Anterior cingulate cortex (tissue), 58 donors: ENCODE measurements around the gene ARAF.
"Not testable (repeated sequence)": the region's sequence is repeated elsewhere in the genome, so short reads cannot be mapped to it uniquely, and the experiment has no call there.

Experiments used
- DNase-seq, 58 donors: peaks; one replicate each; lab custom pipeline; 2025; lab: John Stamatoyannopoulos, UW

ARAF gene

DNA sequence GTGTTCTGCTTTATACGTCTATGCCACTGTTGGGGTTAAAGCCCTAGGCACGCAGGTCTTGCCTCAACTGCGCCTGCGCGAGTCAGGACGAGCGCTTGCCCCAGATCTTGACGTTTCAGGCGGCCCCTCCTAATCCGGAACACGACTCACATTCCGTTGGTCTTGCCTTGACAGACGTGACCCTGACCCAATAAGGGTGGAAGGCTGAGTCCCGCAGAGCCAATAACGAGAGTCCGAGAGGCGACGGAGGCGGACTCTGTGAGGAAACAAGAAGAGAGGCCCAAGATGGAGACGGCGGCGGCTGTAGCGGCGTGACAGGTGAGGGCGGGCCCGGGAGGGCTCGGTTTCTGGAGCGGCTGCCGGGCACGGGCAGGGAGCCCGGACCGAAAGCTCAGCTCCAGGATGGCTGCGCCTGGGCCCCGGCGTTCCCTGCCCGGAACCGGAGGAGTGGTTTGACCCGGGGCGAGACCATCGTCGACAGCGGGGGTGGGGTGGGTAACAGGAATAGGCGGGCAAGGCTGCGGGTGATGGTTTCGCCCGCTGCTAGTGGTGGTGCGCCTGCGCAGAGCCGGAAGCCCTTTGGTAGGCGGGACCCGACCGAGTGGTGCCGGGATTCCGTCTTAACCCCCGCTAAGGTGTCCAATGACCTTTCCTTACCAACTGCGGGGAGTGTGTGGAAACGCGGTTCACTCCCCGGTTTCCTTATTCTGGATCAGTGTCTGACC, at the start of gene ARAF:
ARAF (plus strand) TSS at position 272 of the 725 bp plus-strand sequence. CDS start 1,763 bp downstream, outside the sequence.
- DNase-seq, result peak; percentile 57 to 98 (median 92)

DNA sequence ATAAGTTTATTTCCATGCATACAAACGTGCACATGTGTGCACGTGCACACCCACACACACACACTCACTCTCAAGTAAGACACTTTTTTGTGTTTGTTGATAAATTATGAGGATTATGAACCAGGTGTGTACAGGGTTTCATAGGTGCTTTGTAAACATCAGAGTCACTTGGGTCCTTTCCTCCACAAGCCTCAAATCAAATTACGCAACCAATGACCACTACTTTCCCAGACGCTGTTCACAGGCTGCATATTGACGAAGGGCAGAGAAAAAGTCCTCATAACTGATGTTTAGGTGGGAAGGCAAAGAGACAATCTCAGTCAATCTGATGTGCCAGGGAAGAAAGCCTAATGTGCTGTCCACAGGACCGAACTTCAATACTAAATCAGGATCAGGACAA, 48.6 kb upstream of the ARAF start:
- DNase-seq, result not testable (repeated sequence)

- peak in 4 of 58 donors; percentile 2 to 23 (median 6) for DNase-seq
These were observed 47.7 kb upstream of the ARAF start for GRCh38 chrX:47513034-47513965.

- DNase-seq, result no peak
These were observed 46.3 kb upstream of the ARAF start for GRCh38 chrX:47514533-47515235.

GRCh38 chrX:47515941-47516665, 44.9 kb upstream of the ARAF start:
- no peak for DNase-seq

DNA sequence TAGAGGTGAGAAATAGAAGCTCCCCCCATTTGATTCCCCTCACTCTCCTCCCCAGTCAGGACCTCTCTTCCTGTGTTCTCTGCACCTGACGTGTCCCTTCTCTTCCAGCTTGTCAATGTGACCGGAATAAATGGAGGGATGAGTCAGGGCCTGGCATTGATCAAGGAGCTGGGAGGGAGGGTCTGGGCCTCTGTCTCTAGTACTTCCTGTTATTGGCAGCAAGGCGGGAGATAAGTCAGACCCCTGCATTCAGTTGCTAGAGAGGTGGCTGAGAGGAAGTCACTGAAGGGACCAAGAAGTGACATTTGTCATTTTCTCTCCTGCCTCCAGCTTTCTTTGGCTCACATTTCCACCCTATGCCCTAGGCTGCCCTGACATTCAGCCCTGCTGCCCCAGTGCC, 42.9 kb upstream of the ARAF start:
- no peak for DNase-seq

DNA sequence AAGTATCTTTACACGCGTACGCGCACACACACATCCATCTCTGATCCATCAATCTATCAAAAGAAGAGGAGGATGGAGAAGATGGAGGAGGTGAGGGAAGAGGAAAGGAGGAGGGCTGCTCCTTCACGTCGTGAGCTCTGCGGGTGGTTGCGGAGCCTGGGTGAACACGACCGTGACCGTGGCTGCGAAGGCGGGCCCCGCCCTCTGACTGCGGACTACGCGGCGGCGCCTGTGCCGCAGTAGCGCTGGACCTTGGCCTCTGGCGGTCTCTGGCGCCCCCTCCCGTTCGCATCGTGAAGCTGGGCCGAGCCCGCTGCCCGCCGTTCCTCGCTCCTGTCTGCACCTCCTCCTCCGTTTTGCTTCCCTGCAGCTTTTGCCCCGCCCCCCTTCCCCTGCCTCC, 37.7 kb upstream of the ARAF start:
- peak in 56 of 58 donors; percentile 1 to 84 (median 62) for DNase-seq

GRCh38 chrX:47523713-47524166, 37.3 kb upstream of the ARAF start:
- no peak for DNase-seq

DNA sequence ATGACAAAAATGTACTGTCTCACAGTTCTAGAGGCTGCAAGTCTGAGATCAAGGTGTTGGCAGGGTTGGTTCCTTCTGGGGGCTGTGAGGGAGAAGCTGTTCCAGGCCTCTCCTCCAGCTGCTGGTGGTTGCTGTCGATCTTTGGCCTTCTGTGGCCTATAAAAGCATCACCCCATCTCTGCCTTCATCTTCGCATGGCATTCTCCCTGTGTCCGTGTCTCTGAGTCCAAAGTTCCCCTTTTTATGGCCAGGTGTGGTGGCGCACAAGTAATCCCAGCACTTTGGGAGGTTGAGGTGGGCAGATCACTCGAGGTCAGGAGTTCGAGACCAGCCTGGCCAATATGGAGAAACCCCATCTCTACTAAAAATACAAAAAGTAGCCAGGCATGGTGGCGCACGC, 31.5 kb upstream of the ARAF start:
- no peak for DNase-seq

DNA sequence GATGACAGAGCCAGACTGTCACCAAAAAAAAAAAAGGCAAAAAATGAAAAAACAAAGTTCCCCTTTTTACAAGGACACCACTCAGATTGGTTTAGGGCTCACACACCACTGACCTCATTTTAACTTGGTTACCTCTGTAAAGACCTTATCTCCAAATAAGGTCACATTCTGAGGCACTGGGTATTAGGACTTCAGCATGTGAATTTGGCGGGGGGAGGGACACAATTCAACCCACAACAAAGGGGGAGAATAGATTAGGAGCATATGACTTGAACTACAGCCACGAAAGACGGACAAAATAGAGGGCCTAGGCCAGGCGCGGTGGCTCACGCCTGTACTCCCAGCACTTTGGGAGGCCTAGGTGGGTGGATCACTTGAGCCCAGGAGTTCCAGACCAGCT, 31.0 kb upstream of the ARAF start:
- DNase-seq, result no peak

DNA sequence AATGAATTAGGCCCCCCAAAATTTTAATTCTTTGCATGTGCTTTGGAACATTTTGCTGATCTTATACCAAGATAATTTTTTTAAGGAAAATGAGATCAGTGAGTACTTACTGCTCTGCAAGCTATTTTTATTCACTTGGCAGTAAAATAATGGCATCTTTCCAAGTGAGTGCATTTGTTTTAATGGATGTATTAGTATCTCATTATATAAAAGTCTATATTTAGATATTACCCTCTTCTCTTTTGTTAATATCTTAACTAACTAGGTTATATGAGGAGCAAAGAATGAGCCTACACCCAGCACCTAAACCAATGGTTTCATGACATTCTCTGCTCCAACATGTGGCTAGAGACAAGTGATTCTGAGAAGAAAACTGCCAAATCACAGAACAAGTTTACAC, 21.1 kb upstream of the ARAF start:
- no peak for DNase-seq

DNA sequence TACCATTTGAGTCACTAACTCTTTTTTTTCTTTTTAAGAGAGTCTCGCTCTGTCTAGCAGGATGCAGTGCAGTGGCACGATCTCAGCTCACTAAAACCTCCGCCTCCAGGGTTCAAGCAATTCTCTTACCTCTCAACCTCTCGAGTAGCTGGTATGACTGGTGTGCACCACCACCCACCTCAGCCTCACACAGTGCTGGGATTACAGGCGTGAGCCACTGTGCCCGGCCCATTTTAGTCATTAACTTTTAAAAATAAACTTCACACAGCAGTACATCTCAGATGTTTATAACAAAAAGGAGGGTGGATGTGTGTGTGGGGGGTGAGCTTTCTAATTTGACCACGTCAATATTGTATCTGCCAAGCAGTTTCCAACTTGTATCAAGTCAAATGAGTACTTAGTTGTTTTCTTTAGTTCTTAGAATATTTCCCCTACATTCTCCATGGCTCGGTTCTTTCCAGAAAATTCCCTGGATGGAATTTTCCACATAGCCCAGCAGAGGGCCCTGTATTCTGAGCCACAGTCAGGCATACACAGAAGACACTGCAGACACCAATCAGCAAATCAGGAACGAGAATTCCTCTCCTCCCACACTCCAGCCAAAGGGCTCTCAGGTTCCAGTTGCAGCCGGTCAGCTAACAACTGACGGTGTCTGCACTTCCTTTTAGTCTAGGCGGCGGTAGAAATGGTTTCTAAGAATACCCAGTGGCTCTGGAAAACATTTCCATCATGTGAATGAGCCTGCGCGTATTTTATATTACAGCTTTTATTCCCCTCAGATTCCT, 20.1 kb upstream of the ARAF start:
- peak in 54 of 58 donors; percentile 2 to 91 (median 62) for DNase-seq

GRCh38 chrX:47543496-47543895, 17.5 kb upstream of the ARAF start:
- DNase-seq, result no peak

- DNase-seq, result peak; percentile 16 to 94 (median 82)
These were observed 4.9 kb upstream of the ARAF start for GRCh38 chrX:47556045-47556623.

GRCh38 chrX:47558436-47558835, 2.6 kb upstream of the ARAF start:
- DNase-seq, result no peak

GRCh38 chrX:47560179-47560933, 649 bp upstream of the ARAF start:
- DNase-seq, result no peak

GRCh38 chrX:47561659-47562151, 700 bp downstream of the ARAF start:
- DNase-seq, result no peak
